Measurements from ENCODE around the gene HNMT.

- no peak for TF ChIP-seq POLR2AphosphoS5 (IDR thresholded peaks at IDR 0.05; ENCODE audit: borderline replicate concordance, low read depth, low read length)
- TF ChIP-seq EZH2 (IDR thresholded peaks at IDR 0.05): no peak
These were observed 11.3 kb downstream of the HNMT start for GRCh38 chr2:137975280-137976271.
